H1 (cell line): Measurements from ENCODE around the gene LCN10. TPM values are rescaled to one million over a fixed set of nuclear protein-coding genes. Genes with fewer than 3 reads are reported as not detected.

Experiments used
- CBX5 ChIP-seq: fragments of 300-800, 300-1000 bp; sonication (generic); IDR thresholded peaks from 2 replicates; pipeline ENCODE4 v1.7.1; 2016; ENCODE audit warnings: antibody characterized with exemption, low read length, low read depth
- KDM1A ChIP-seq: fragments of 200-600, 300-600 bp; sonication (generic); IDR thresholded peaks from 2 replicates; pipeline ENCODE4 v1.7.1; 2016; ENCODE audit warnings: mild to moderate bottlenecking, low read length, borderline replicate concordance
- POLR2AphosphoS5 ChIP-seq: IDR thresholded peaks from 2 replicates; pipeline ENCODE4 v1.6.1; 2011; ENCODE audit warnings: low read depth, low read length
- RBBP5 ChIP-seq: IDR thresholded peaks from 2 replicates; pipeline ENCODE4 v1.7.1; 2012; ENCODE audit warnings: low read depth, mild to moderate bottlenecking, inconsistent platforms, low read length, moderate library complexity, borderline replicate concordance
- SAP30 ChIP-seq: fragments of 300-600 bp; sonication (generic); IDR thresholded peaks from 2 replicates; pipeline ENCODE4 v1.7.1; 2012; ENCODE audit warnings: low read length, moderate library complexity, mild to moderate bottlenecking, inconsistent platforms; ENCODE audit not compliant: insufficient read depth, insufficient replicate concordance
- SIX5 ChIP-seq: IDR thresholded peaks from 2 replicates; pipeline ENCODE4 v1.6.1; 2011; ENCODE audit warnings: mild to moderate bottlenecking, low read depth, low read length
- polyA plus RNA-seq, 7 experiments: library from polyadenylated mRNA; depleted of rRNA in 3 of 7; stranded (reverse) in 5 of 7; unstranded in 2 of 7; fragments of >200 nt in 5 of 7; fragments of 200-250 nt in 2 of 7; gene quantifications; 1 replicate in 5 of 7; 2 replicates in 1 of 7; 4 replicates in 1 of 7; pipeline versions ENCODE4 v1.2.1 to v1.2.3, GENCODE V29; 2011 to 2013; ENCODE audit warnings: missing spikeins in 2 of 7, mixed read lengths in 2 of 7
- total RNA-seq: library from RNA; stranded (reverse); fragmentation: NEBNext Ultra II Directional; extraction: Animal tissue kit (Norgen Biotek cat#: 25700); gene quantifications from 2 replicates; pipeline ENCODE4 v1.2.1, GENCODE V29; 2021
- TF ChIP-seq, protein P1 (sequence below): fragments of 300-600 bp; sonication (generic); IDR thresholded peaks from 2 replicates; pipeline ENCODE4 v1.7.1; 2012; ENCODE audit warnings: low read length, moderate library complexity, mild to moderate bottlenecking, inconsistent platforms; ENCODE audit not compliant: insufficient replicate concordance
- TF ChIP-seq, protein P2 (sequence below): IDR thresholded peaks from 2 replicates; pipeline ENCODE4 v1.6.1; 2011; ENCODE audit warnings: low read length, improper control_type of control experiment

The LCN10 gene
- total and polyA plus RNA-seq, 2 of the 8 experiments (the other 6 are each of a cell fraction or from before 2014, with no cell fraction given), result 2.6 to 2.8 TPM

DNA sequence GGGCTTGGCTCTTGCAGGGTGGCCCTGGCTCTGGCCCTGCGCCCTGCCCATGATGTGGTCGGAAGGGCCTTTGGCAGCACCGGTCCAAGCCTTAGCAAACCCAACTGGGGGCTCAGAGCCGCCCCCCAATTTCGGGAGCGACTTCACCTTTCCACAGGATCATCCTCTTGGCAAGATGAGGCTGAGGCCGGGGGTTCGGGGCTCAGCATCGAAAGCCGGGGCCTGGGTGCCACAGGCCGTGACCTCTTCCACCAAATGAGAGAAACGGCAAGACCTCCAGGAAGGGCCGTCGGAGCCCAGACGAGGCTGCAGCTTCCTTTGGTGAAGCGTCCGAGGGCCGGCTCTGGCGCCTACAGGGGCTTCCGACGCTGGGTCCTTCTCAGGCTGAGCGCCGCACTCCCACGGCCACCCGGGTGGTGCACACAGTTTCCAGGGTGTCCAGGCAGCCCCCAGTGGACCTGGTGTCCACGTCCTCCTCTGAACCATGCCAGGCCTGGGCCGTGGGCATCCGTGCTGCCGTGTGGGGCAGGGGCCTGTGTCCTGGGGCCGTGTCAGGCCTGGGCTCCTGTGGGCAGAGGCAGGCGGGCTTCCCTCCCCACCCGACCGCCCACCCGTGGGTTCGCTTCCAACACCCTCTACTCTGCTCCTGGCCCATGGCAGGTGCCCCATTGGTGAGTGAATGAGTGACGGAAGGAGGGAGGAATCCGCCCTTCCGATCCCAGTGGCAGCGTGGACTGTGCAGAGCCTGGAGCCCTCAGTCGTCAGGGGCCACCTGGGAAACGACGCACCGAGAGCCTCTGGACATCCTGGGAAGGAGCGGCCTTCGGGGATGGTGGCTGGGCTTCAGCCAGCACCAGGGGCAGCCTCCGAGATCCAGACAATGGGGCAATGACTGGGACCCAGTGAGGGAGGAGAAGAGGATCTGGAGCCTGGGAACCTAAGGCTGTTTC is 50.3 kb downstream of the LCN10 start (continued):
- TF ChIP-seq, protein P1, sequence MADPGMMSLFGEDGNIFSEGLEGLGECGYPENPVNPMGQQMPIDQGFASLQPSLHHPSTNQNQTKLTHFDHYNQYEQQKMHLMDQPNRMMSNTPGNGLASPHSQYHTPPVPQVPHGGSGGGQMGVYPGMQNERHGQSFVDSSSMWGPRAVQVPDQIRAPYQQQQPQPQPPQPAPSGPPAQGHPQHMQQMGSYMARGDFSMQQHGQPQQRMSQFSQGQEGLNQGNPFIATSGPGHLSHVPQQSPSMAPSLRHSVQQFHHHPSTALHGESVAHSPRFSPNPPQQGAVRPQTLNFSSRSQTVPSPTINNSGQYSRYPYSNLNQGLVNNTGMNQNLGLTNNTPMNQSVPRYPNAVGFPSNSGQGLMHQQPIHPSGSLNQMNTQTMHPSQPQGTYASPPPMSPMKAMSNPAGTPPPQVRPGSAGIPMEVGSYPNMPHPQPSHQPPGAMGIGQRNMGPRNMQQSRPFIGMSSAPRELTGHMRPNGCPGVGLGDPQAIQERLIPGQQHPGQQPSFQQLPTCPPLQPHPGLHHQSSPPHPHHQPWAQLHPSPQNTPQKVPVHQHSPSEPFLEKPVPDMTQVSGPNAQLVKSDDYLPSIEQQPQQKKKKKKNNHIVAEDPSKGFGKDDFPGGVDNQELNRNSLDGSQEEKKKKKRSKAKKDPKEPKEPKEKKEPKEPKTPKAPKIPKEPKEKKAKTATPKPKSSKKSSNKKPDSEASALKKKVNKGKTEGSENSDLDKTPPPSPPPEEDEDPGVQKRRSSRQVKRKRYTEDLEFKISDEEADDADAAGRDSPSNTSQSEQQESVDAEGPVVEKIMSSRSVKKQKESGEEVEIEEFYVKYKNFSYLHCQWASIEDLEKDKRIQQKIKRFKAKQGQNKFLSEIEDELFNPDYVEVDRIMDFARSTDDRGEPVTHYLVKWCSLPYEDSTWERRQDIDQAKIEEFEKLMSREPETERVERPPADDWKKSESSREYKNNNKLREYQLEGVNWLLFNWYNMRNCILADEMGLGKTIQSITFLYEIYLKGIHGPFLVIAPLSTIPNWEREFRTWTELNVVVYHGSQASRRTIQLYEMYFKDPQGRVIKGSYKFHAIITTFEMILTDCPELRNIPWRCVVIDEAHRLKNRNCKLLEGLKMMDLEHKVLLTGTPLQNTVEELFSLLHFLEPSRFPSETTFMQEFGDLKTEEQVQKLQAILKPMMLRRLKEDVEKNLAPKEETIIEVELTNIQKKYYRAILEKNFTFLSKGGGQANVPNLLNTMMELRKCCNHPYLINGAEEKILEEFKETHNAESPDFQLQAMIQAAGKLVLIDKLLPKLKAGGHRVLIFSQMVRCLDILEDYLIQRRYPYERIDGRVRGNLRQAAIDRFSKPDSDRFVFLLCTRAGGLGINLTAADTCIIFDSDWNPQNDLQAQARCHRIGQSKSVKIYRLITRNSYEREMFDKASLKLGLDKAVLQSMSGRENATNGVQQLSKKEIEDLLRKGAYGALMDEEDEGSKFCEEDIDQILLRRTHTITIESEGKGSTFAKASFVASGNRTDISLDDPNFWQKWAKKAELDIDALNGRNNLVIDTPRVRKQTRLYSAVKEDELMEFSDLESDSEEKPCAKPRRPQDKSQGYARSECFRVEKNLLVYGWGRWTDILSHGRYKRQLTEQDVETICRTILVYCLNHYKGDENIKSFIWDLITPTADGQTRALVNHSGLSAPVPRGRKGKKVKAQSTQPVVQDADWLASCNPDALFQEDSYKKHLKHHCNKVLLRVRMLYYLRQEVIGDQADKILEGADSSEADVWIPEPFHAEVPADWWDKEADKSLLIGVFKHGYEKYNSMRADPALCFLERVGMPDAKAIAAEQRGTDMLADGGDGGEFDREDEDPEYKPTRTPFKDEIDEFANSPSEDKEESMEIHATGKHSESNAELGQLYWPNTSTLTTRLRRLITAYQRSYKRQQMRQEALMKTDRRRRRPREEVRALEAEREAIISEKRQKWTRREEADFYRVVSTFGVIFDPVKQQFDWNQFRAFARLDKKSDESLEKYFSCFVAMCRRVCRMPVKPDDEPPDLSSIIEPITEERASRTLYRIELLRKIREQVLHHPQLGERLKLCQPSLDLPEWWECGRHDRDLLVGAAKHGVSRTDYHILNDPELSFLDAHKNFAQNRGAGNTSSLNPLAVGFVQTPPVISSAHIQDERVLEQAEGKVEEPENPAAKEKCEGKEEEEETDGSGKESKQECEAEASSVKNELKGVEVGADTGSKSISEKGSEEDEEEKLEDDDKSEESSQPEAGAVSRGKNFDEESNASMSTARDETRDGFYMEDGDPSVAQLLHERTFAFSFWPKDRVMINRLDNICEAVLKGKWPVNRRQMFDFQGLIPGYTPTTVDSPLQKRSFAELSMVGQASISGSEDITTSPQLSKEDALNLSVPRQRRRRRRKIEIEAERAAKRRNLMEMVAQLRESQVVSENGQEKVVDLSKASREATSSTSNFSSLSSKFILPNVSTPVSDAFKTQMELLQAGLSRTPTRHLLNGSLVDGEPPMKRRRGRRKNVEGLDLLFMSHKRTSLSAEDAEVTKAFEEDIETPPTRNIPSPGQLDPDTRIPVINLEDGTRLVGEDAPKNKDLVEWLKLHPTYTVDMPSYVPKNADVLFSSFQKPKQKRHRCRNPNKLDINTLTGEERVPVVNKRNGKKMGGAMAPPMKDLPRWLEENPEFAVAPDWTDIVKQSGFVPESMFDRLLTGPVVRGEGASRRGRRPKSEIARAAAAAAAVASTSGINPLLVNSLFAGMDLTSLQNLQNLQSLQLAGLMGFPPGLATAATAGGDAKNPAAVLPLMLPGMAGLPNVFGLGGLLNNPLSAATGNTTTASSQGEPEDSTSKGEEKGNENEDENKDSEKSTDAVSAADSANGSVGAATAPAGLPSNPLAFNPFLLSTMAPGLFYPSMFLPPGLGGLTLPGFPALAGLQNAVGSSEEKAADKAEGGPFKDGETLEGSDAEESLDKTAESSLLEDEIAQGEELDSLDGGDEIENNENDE, result no peak
- TF ChIP-seq SIX5, result no peak
- TF ChIP-seq SAP30, result no peak
- no peak for TF ChIP-seq POLR2AphosphoS5
- TF ChIP-seq, protein P2, sequence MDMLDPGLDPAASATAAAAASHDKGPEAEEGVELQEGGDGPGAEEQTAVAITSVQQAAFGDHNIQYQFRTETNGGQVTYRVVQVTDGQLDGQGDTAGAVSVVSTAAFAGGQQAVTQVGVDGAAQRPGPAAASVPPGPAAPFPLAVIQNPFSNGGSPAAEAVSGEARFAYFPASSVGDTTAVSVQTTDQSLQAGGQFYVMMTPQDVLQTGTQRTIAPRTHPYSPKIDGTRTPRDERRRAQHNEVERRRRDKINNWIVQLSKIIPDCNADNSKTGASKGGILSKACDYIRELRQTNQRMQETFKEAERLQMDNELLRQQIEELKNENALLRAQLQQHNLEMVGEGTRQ, result no peak
- no peak for TF ChIP-seq CBX5
- TF ChIP-seq RBBP5, result no peak
- TF ChIP-seq KDM1A, result no peak
